Measurements from ENCODE around the gene OVCH1. TPM values are rescaled to one million over a fixed set of nuclear protein-coding genes. Genes with fewer than 3 reads are reported as not detected.

OVCH1 gene, protein sequence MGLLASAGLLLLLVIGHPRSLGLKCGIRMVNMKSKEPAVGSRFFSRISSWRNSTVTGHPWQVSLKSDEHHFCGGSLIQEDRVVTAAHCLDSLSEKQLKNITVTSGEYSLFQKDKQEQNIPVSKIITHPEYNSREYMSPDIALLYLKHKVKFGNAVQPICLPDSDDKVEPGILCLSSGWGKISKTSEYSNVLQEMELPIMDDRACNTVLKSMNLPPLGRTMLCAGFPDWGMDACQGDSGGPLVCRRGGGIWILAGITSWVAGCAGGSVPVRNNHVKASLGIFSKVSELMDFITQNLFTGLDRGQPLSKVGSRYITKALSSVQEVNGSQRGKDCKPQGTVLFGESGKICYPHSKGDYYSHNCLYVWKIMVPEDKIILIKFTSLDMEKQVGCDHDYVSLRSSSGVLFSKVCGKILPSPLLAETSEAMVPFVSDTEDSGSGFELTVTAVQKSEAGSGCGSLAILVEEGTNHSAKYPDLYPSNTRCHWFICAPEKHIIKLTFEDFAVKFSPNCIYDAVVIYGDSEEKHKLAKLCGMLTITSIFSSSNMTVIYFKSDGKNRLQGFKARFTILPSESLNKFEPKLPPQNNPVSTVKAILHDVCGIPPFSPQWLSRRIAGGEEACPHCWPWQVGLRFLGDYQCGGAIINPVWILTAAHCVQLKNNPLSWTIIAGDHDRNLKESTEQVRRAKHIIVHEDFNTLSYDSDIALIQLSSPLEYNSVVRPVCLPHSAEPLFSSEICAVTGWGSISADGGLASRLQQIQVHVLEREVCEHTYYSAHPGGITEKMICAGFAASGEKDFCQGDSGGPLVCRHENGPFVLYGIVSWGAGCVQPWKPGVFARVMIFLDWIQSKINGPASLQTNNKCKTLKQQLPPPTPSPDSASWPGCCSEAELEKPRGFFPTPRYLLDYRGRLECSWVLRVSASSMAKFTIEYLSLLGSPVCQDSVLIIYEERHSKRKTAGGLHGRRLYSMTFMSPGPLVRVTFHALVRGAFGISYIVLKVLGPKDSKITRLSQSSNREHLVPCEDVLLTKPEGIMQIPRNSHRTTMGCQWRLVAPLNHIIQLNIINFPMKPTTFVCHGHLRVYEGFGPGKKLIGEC
- 1 to 10 TPM in 1 of 4 donors, under 1 TPM in 3; 0.16 to 2.5 (median 0.31) TPM for total RNA-seq
- under 1 TPM in 1 of 3 donors, not detected in 2; 0.03 TPM for polyA plus RNA-seq

- H3K4me1 ChIP-seq, result no peaks in the 10 kb centered on the region
- no peak for TF ChIP-seq POLR2A (IDR thresholded peaks at IDR 0.05)
- TF ChIP-seq POLR2AphosphoS5 (IDR thresholded peaks at IDR 0.05), result peak in 1 of 4 donors; percentile 11
- WGBS, 2 donors, result 89 to 92% methylated on average over 18 of the region's 18 CpGs
These were observed at the start of gene OVCH1 for GRCh38 chr12:29497588-29497987. Gene OVCH1 (minus strand): TSS chr12:29497686. CDS start chr12:29497686, 0 bp downstream.

DNA sequence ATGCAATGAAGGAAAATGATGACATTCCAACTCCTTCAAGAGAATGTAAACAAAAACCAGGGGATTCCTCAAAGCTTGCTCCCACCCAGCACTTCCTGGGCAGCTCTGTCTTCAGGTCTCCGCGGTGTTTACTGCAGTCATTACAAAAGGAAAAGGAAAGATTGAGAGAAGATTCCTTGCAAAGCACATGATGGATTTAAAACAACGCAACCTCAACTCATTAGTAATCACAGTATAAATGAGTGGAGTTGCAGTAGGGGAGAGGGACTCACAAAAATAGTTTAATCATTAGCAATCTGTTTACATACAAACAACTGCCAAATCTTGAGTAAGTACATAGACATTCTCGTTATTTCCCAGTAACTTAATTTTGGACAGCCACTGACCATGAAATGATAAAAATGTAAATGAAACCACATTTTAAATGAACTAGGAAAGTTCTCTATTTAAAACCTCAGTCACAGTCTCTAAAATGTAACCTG, 49.7 kb upstream of the OVCH1 start:
- no peaks in the 10 kb centered on the region for H3K36me3 ChIP-seq
- no peaks in the 10 kb centered on the region for H3K9me3 ChIP-seq
- no peak for TF ChIP-seq POLR2A (IDR thresholded peaks at IDR 0.05)
- TF ChIP-seq POLR2AphosphoS5 (IDR thresholded peaks at IDR 0.05), result peak in 1 of 4 donors; percentile 7
- TF ChIP-seq EP300 (IDR thresholded peaks at IDR 0.05), result no peak
- TF ChIP-seq, protein P1, sequence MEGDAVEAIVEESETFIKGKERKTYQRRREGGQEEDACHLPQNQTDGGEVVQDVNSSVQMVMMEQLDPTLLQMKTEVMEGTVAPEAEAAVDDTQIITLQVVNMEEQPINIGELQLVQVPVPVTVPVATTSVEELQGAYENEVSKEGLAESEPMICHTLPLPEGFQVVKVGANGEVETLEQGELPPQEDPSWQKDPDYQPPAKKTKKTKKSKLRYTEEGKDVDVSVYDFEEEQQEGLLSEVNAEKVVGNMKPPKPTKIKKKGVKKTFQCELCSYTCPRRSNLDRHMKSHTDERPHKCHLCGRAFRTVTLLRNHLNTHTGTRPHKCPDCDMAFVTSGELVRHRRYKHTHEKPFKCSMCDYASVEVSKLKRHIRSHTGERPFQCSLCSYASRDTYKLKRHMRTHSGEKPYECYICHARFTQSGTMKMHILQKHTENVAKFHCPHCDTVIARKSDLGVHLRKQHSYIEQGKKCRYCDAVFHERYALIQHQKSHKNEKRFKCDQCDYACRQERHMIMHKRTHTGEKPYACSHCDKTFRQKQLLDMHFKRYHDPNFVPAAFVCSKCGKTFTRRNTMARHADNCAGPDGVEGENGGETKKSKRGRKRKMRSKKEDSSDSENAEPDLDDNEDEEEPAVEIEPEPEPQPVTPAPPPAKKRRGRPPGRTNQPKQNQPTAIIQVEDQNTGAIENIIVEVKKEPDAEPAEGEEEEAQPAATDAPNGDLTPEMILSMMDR (IDR thresholded peaks at IDR 0.05), result no peak
- peaks cover 0 to 13% (median 0%) of the 10 kb centered on the region in 4 donors for H3K4me1 ChIP-seq
- no peak overlapping the region for H3K4me3 ChIP-seq
- peak overlapping the region in 2 of 4 donors; percentile 8 to 49 for H3K27ac ChIP-seq
- intact Hi-C loops (cut with DNase I), result no loop called here
- WGBS, 2 donors, result 36 to 55% methylated on average over 4 of the region's 4 CpGs
- DNase-seq, result no peak
- no peaks in the 10 kb centered on the region for H3K27me3 ChIP-seq

More at GRCh38 chr12:29497588-29497987, at the start of gene OVCH1:
- Histone ChIP-seq H3K4me3 (no peak within 1 kb of the TSS), H3K36me3 (no peaks in the 10 kb centered on the region), H3K27me3 (no peaks in the 10 kb centered on the region), H3K9me3 (no peaks in the 10 kb centered on the region), H3K27ac (no peak within 1 kb of the TSS)
- intact Hi-C loops (cut with DNase I), result no loop called here
- no peak for DNase-seq

DNA sequence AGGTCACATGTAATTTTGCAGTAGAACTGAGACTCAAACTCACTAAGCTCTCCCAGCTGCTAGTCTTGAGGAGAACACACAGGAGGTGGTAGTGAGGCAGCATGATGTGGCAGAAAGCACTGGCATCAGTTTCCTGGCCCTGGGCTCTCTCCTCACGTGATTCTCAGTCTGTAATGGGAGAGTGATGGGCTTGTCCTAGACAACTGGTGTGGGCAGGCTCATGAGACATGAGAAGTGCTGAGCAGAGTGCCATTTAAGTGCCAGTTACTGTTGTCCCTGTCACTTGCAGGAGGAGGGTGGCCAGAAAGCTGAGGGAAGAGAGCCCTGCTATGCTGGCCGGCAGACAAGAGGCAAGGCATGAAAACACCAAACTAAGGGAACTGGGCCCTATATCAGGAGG, 48.5 kb upstream of the OVCH1 start:
- intact Hi-C loops (cut with DNase I), result no loop called here
- H3K4me1 ChIP-seq, result peaks cover 0 to 13% (median 0%) of the 10 kb centered on the region in 4 donors
- DNase-seq, result no peak
- H3K9me3 ChIP-seq, result no peaks in the 10 kb centered on the region
- H3K36me3 ChIP-seq, result no peaks in the 10 kb centered on the region
- H3K27ac ChIP-seq, result peak overlapping the region in 1 of 4 donors; percentile 49
- TF ChIP-seq POLR2AphosphoS5 (IDR thresholded peaks at IDR 0.05) (no peak), POLR2A (IDR thresholded peaks at IDR 0.05) (no peak), EP300 (IDR thresholded peaks at IDR 0.05) (no peak)
- TF ChIP-seq, protein P1 (IDR thresholded peaks at IDR 0.05), result no peak
- no peaks in the 10 kb centered on the region for H3K27me3 ChIP-seq
- H3K4me3 ChIP-seq, result no peak overlapping the region
- 74 to 76% methylated on average over 2 of the region's 2 CpGs for WGBS, 2 donors

- Histone ChIP-seq H3K4me3 (no peak overlapping the region), H3K36me3 (no peaks in the 10 kb centered on the region), H3K9me3 (no peaks in the 10 kb centered on the region), H3K27ac (no peak overlapping the region), H3K27me3 (no peaks in the 10 kb centered on the region), H3K4me1 (peaks cover 0 to 13% (median 0%) of the 10 kb centered on the region in 4 donors)
- 79 to 88% methylated on average over 4 of the region's 4 CpGs for WGBS, 2 donors
- intact Hi-C loops (cut with DNase I), result no loop called here
- no peak for TF ChIP-seq POLR2A (IDR thresholded peaks at IDR 0.05)
- TF ChIP-seq POLR2AphosphoS5 (IDR thresholded peaks at IDR 0.05), result no peak
- TF ChIP-seq, protein P1 (IDR thresholded peaks at IDR 0.05), result no peak
- TF ChIP-seq EP300 (IDR thresholded peaks at IDR 0.05), result no peak
- no peak for DNase-seq
These were observed 47.6 kb upstream of the OVCH1 start for GRCh38 chr12:29545102-29545467.

Measured in sigmoid colon (tissue), 7 donors.